ENCODE results near the gene RPS29.

Gene RPS29

DNA sequence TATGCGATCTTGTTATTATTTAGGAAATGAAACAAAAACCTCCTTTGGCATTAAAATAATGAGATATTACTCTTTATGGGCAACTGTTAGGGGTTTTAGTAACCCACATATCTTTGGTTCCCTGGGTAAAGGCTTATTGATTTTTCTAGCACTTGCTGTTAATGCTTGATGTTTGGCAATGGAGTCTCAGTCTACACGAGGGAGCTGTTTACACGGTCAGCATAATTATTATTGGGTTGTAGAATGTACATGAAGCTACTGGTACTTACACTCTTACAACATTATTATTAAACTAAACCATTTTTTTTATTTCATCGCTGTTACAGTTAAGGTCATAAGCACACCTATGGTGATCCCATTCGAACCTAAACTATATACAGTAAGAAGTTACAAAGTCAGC is 12.1 kb downstream of the RPS29 start:
- Histone ChIP-seq H3K27me3 (ENCODE audit: control insufficient read depth in 1 of 2, insufficient read depth in 2 of 2, low read length in 2 of 2) (no peaks in the 10 kb centered on the region), H3K36me3 (ENCODE audit: insufficient read depth, low read length) (peaks cover 7% of the 10 kb centered on the region), H3K4me3 (ENCODE audit: low read depth in 1 of 2, low read length in 2 of 2) (no peak overlapping the region), H3K9ac (ENCODE audit: low read length) (no peak overlapping the region), H3K27ac (ENCODE audit: low read depth, low read length) (no peak overlapping the region), H3K4me1 (ENCODE audit: insufficient read depth, low read length) (no peaks in the 10 kb centered on the region), H3K9me3 (ENCODE audit: low read length) (no peaks in the 10 kb centered on the region)

DNA sequence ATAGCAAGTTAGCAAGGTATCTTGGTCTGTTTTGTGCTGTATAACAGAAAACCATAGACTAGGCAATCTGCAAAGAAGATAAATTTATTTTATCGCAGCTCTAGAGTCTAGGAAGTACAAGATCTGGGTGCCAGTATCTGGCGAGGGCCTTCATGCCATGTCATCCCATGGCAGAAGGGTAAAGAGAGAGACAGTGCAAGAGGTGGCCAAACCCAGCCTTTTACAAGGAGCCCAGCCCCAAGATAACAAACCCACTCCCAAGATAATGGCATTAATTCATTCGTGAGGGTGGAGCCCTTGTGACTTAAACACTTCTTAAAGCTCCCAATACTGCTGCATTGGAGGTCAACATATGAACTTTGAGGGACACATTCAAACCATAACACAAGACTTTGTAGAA is 16.9 kb downstream of the RPS29 start:
- H3K36me3 ChIP-seq (ENCODE audit: insufficient read depth, low read length), result no peaks in the 10 kb centered on the region
- H3K27ac ChIP-seq (ENCODE audit: low read depth, low read length), result no peak overlapping the region
- no peaks in the 10 kb centered on the region for H3K27me3 ChIP-seq (ENCODE audit: control insufficient read depth in 1 of 2, insufficient read depth in 2 of 2, low read length in 2 of 2)
- H3K4me3 ChIP-seq (ENCODE audit: low read depth in 1 of 2, low read length in 2 of 2), result no peak overlapping the region
- no peaks in the 10 kb centered on the region for H3K4me1 ChIP-seq (ENCODE audit: insufficient read depth, low read length)
- H3K9me3 ChIP-seq (ENCODE audit: low read length), result no peaks in the 10 kb centered on the region
- no peak overlapping the region for H3K9ac ChIP-seq (ENCODE audit: low read length)

DNA sequence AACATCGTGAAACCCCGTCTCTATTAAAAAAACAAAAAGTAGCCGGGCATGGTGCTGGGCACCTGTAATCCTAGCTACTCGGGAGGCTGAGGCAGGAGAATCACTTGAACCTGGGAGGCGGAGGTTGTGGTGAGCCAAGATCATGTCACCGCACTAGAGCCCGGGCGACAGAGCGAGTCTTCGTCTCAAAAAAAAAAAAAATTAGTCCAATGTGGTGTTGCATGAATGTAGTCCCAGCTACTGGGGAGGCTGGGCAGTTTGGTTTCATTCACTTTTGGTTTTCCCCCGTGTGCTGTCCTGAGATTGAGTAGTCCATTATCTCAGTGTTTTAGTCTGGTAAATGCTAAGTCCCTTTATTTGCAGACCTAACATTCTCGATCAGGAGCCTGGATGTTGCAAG is 19.5 kb downstream of the RPS29 start:
- Histone ChIP-seq H3K36me3 (ENCODE audit: insufficient read depth, low read length) (no peaks in the 10 kb centered on the region), H3K27me3 (ENCODE audit: control insufficient read depth in 1 of 2, insufficient read depth in 2 of 2, low read length in 2 of 2) (no peaks in the 10 kb centered on the region), H3K4me1 (ENCODE audit: insufficient read depth, low read length) (no peaks in the 10 kb centered on the region), H3K9ac (ENCODE audit: low read length) (no peak overlapping the region), H3K27ac (ENCODE audit: low read depth, low read length) (no peak overlapping the region), H3K9me3 (ENCODE audit: low read length) (no peaks in the 10 kb centered on the region), H3K4me3 (ENCODE audit: low read depth in 1 of 2, low read length in 2 of 2) (no peak overlapping the region)

DNA sequence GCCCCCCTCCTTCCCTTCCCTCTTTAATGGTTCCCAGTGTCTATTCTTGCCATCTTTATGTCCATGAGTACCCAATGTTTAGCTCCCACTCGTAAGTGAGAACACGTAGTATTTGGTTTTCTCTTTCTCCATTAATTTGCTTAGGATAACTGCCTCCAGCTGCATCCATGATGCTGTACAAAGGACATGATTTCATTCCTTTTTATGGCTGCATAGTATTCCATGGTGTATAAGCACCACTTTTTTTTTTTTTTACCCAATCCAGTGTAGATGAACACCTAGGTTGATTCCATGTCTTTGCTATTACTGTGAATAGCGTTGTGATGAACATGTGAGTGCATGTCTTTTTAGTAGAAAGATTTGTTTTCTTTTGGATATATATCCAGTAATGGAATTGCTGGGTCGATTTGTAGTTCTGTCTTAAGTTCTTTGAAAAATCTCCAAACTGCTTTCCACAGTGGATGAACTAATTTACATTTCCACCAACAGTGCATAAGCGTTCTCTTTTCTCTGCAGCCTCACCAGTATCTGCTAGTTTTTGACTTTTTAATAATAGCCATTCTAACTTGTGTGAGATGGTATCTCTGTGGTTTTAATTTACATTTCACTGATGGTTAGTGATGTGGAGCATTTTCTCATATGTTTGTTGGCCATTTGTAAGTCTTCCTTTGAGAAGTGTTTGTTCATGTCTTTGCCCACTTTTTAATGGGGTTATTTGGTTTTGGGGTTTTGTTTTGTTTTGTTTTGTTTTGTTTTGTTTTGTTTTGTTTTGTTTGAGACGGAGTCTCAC is 26.0 kb downstream of the RPS29 start:
- Histone ChIP-seq H3K27ac (ENCODE audit: low read depth, low read length) (no peak overlapping the region), H3K4me3 (ENCODE audit: low read depth in 1 of 2, low read length in 2 of 2) (no peak overlapping the region), H3K9me3 (ENCODE audit: low read length) (no peaks in the 10 kb centered on the region), H3K9ac (ENCODE audit: low read length) (no peak overlapping the region), H3K36me3 (ENCODE audit: insufficient read depth, low read length) (no peaks in the 10 kb centered on the region), H3K27me3 (ENCODE audit: control insufficient read depth in 1 of 2, insufficient read depth in 2 of 2, low read length in 2 of 2) (no peaks in the 10 kb centered on the region), H3K4me1 (ENCODE audit: insufficient read depth, low read length) (no peaks in the 10 kb centered on the region)

DNA sequence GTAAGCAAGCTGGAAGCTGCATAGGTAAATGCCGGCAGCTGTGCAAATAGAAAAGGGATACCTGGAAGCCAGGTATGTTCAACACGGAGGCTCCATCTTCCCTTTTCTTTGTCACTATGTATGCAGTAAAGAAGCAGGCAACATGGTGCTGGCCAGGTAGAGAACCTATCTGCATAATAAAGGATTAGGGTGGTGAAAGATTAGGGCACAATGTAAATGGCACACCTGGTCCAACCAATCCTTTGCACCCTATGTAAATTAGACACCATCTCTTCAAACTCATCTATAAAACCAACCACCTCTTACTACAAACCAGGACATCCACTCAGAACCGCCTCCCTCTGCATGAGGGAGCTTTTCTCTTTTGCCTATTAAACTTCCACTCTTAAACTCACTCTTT is 32.3 kb downstream of the RPS29 start:
- H3K36me3 ChIP-seq (ENCODE audit: insufficient read depth, low read length), result no peaks in the 10 kb centered on the region
- no peak overlapping the region for H3K27ac ChIP-seq (ENCODE audit: low read depth, low read length)
- H3K4me3 ChIP-seq (ENCODE audit: low read depth in 1 of 2, low read length in 2 of 2), result no peak overlapping the region
- H3K27me3 ChIP-seq (ENCODE audit: control insufficient read depth in 1 of 2, insufficient read depth in 2 of 2, low read length in 2 of 2), result no peaks in the 10 kb centered on the region
- H3K4me1 ChIP-seq (ENCODE audit: insufficient read depth, low read length), result no peaks in the 10 kb centered on the region
- H3K9ac ChIP-seq (ENCODE audit: low read length), result no peak overlapping the region
- no peaks in the 10 kb centered on the region for H3K9me3 ChIP-seq (ENCODE audit: low read length)

DNA sequence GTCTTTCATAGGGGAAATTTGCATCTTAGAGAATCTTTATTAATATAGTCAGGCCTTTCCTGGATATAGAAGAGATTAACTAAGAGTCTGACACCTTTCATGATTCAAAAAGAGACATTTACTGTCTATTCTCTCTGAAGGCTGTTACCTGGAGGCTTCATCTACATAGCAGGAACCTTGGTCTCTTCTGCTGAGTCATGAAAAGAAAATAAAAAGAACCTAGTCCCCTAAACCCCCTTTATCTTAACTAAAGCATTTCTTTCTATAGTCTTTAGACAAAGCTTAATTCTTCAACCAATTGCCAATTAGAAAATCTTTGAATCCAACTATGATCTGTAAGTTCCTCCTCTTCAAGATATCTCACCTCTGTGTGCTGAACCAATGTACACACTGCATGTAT is 33.1 kb downstream of the RPS29 start:
- Histone ChIP-seq H3K36me3 (ENCODE audit: insufficient read depth, low read length) (no peaks in the 10 kb centered on the region), H3K4me3 (ENCODE audit: low read depth in 1 of 2, low read length in 2 of 2) (no peak overlapping the region), H3K9ac (ENCODE audit: low read length) (no peak overlapping the region), H3K27me3 (ENCODE audit: control insufficient read depth in 1 of 2, insufficient read depth in 2 of 2, low read length in 2 of 2) (no peaks in the 10 kb centered on the region), H3K27ac (ENCODE audit: low read depth, low read length) (no peak overlapping the region), H3K4me1 (ENCODE audit: insufficient read depth, low read length) (no peaks in the 10 kb centered on the region), H3K9me3 (ENCODE audit: low read length) (no peaks in the 10 kb centered on the region)

DNA sequence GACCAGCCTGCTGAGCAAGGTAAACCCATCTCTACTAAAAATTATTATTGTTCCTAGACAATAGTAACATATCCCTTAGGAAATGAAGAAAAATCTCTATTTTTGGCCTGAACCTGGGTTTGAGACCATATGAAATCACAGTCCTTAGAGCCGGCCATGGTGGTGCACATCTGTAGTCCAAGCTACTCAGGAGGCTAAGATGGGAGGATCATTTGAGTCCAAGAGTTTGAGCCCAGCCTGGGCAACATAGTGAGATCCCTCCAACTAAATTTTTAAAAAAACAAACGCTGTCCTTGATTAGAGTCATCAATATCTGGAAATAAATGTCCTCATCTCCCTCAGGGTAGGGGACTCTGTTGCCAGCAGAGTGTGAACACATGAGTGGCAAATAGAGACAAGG is 34.6 kb downstream of the RPS29 start:
- Histone ChIP-seq H3K9ac (ENCODE audit: low read length) (no peak overlapping the region), H3K27ac (ENCODE audit: low read depth, low read length) (no peak overlapping the region), H3K9me3 (ENCODE audit: low read length) (no peaks in the 10 kb centered on the region), H3K36me3 (ENCODE audit: insufficient read depth, low read length) (no peaks in the 10 kb centered on the region), H3K4me1 (ENCODE audit: insufficient read depth, low read length) (no peaks in the 10 kb centered on the region), H3K27me3 (ENCODE audit: control insufficient read depth in 1 of 2, insufficient read depth in 2 of 2, low read length in 2 of 2) (no peaks in the 10 kb centered on the region), H3K4me3 (ENCODE audit: low read depth in 1 of 2, low read length in 2 of 2) (no peak overlapping the region)

DNA sequence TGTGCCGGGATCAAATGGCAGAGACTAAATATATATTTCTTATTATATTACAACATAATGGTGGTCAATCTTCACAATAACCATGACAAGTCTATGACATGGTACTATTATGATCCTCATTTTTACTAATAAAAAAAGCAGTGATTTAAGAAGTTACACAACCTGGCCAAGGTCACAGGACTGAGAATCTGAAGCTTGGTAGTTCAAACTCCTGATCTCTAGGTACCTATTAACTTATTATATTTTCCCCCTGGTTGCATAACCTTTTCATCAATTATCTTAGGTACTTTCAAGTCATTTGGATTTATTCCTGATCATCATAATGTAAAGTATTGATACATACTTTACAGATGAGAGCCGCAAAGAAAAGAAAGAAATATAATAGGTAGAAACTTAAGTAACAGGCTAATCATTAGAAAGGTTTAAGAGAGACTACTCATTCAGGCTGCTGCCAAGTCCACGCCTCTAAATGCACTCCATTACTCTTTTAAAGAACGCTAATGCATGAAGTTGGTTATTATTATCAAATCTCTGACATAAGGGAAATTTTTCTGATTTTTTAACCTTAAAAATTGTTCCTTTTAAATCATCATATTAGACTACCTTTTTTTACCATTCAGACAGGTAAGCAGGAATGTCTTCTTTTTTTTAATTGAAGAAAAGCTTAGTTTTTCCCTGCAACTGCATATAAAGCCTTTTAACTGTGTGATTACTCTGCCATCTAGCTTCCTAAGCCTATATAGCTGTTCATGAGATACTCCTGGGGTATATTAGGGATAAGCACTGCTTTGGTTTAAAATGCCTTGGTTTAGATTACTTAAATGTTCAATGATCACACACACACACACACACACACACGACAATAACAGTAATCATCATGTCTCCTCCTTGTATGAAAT is 35.6 kb downstream of the RPS29 start:
- no peaks in the 10 kb centered on the region for H3K27me3 ChIP-seq (ENCODE audit: control insufficient read depth in 1 of 2, insufficient read depth in 2 of 2, low read length in 2 of 2)
- no peak overlapping the region for H3K27ac ChIP-seq (ENCODE audit: low read depth, low read length)
- no peaks in the 10 kb centered on the region for H3K36me3 ChIP-seq (ENCODE audit: insufficient read depth, low read length)
- H3K4me1 ChIP-seq (ENCODE audit: insufficient read depth, low read length), result no peaks in the 10 kb centered on the region
- H3K9ac ChIP-seq (ENCODE audit: low read length), result no peak overlapping the region
- H3K9me3 ChIP-seq (ENCODE audit: low read length), result no peaks in the 10 kb centered on the region
- H3K4me3 ChIP-seq (ENCODE audit: low read depth in 1 of 2, low read length in 2 of 2), result no peak overlapping the region

DNA sequence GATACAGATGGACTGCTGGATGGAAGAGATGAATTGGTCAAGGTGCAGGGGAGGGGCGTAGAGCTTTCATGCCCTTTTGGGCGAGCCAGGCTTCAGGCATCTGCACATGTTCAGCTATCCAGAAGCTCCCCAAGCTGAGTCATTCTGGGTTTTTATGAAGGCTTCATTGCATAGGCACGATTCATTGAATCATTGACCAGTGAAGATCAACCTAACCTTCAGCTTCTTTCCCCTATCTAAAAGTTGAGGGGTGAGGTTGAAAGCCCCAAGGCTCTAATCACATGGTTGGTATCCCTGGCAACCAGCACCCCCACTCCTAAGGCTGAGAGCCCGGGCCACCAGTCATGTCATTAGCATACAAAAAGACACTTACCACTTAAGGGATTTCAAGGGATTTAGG is 36.3 kb downstream of the RPS29 start:
- Histone ChIP-seq H3K4me3 (ENCODE audit: low read depth in 1 of 2, low read length in 2 of 2) (no peak overlapping the region), H3K4me1 (ENCODE audit: insufficient read depth, low read length) (no peaks in the 10 kb centered on the region), H3K9me3 (ENCODE audit: low read length) (no peaks in the 10 kb centered on the region), H3K36me3 (ENCODE audit: insufficient read depth, low read length) (no peaks in the 10 kb centered on the region), H3K9ac (ENCODE audit: low read length) (no peak overlapping the region), H3K27me3 (ENCODE audit: control insufficient read depth in 1 of 2, insufficient read depth in 2 of 2, low read length in 2 of 2) (no peaks in the 10 kb centered on the region), H3K27ac (ENCODE audit: low read depth, low read length) (no peak overlapping the region)

DNA sequence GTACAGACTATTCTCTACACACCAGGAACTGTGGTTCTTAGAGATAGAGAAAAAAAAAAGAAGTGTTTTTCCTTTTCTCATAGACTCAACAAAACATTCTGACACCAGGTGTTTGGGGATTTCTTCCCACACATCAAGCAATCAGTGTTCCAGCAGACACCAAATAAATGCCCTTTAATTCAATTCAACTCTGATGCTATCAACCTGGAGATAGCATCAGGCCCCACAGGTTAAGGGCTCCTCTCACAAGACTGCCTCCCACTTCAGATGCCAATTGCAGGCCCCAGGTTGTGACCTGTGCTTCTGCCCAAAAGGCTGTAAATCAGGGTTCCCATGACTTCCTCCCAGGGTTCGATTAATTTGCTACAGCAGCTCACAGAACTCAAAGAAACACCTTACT is 36.7 kb downstream of the RPS29 start:
- Histone ChIP-seq H3K27ac (ENCODE audit: low read depth, low read length) (no peak overlapping the region), H3K4me3 (ENCODE audit: low read depth in 1 of 2, low read length in 2 of 2) (no peak overlapping the region), H3K9ac (ENCODE audit: low read length) (no peak overlapping the region), H3K9me3 (ENCODE audit: low read length) (no peaks in the 10 kb centered on the region), H3K36me3 (ENCODE audit: insufficient read depth, low read length) (no peaks in the 10 kb centered on the region), H3K4me1 (ENCODE audit: insufficient read depth, low read length) (no peaks in the 10 kb centered on the region), H3K27me3 (ENCODE audit: control insufficient read depth in 1 of 2, insufficient read depth in 2 of 2, low read length in 2 of 2) (no peaks in the 10 kb centered on the region)

DNA sequence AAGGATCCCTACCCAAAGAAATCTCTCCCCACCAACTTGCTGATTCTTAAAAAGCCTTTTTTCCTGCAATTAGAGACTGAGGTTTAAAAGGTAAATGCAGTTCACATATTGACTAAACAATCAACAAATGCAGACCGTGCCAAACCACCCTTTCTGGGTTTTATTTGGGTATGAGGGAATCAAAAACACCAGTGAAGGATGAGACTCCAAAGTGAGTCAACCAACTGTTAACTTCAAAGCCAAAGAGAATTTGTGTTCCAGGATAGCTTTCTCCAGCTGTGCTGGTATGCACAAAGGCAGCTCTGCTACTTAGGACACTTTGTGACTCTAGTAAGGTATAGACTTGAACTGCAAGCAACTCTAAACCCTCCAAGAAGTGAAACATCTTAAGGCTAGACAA is 39.4 kb downstream of the RPS29 start:
- no peak overlapping the region for H3K9ac ChIP-seq (ENCODE audit: low read length)
- H3K27me3 ChIP-seq (ENCODE audit: control insufficient read depth in 1 of 2, insufficient read depth in 2 of 2, low read length in 2 of 2), result no peaks in the 10 kb centered on the region
- H3K36me3 ChIP-seq (ENCODE audit: insufficient read depth, low read length), result no peaks in the 10 kb centered on the region
- no peaks in the 10 kb centered on the region for H3K4me1 ChIP-seq (ENCODE audit: insufficient read depth, low read length)
- no peak overlapping the region for H3K27ac ChIP-seq (ENCODE audit: low read depth, low read length)
- no peak overlapping the region for H3K4me3 ChIP-seq (ENCODE audit: low read depth in 1 of 2, low read length in 2 of 2)
- no peaks in the 10 kb centered on the region for H3K9me3 ChIP-seq (ENCODE audit: low read length)
